NCI-H2227 treated with DMSO at 0.1 percent for 48 hours (cell line): ENCODE results near the gene CHD5.

Experiments
- DNase-seq: peaks from one replicate; lab custom pipeline; 2025; lab: John Stamatoyannopoulos, UW

The CHD5 gene

GRCh38 chr1:6098303-6099215 lies 81.6 kb downstream of the CHD5 start:
- DNase-seq: no peak

GRCh38 chr1:6097824-6098223 lies 82.3 kb downstream of the CHD5 start:
- no peak for DNase-seq

- no peak for DNase-seq
Observed at GRCh38 chr1:6097117-6097595, 83.0 kb downstream of the CHD5 start.

- no peak for DNase-seq
Observed at GRCh38 chr1:6096243-6097116, 83.6 kb downstream of the CHD5 start.

GRCh38 chr1:6095511-6096242 lies 84.4 kb downstream of the CHD5 start:
- no peak for DNase-seq

GRCh38 chr1:6094801-6095505 lies 85.2 kb downstream of the CHD5 start:
- DNase-seq: no peak

- DNase-seq: no peak
Observed at GRCh38 chr1:6094246-6094645, 85.9 kb downstream of the CHD5 start.

- DNase-seq: no peak
Observed at GRCh38 chr1:6093611-6094010, 86.5 kb downstream of the CHD5 start.

- DNase-seq: no peak
Observed at GRCh38 chr1:6093071-6093470, 87.0 kb downstream of the CHD5 start.

GRCh38 chr1:6092211-6092610 lies 87.9 kb downstream of the CHD5 start:
- DNase-seq: no peak

GRCh38 chr1:6091823-6092109 lies 88.4 kb downstream of the CHD5 start:
- DNase-seq: no peak

- DNase-seq: peak; percentile 31
Observed at GRCh38 chr1:6090996-6091822, 88.9 kb downstream of the CHD5 start.

- DNase-seq: no peak
Observed at GRCh38 chr1:6090288-6090687, 89.8 kb downstream of the CHD5 start.

GRCh38 chr1:6088956-6089355 lies 91.2 kb downstream of the CHD5 start:
- no peak for DNase-seq

- DNase-seq: no peak
Observed at GRCh38 chr1:6087958-6088357, 92.2 kb downstream of the CHD5 start.

GRCh38 chr1:6087377-6087772 lies 92.7 kb downstream of the CHD5 start:
- no peak for DNase-seq

- no peak for DNase-seq
Observed at GRCh38 chr1:6086762-6087376, 93.3 kb downstream of the CHD5 start.

GRCh38 chr1:6086358-6086757 lies 93.8 kb downstream of the CHD5 start:
- no peak for DNase-seq

GRCh38 chr1:6085666-6086065 lies 94.5 kb downstream of the CHD5 start:
- no peak for DNase-seq

- no peak for DNase-seq
Observed at GRCh38 chr1:6084781-6085495, 95.2 kb downstream of the CHD5 start.
